HL-60 (cell line): ENCODE data around the gene CLCF1.
A peak's percentile ranks its signal among the peaks of the same experiment; 100 is the strongest.

Experiments used
- DNase-seq, 2 experiments: peaks; one replicate each; pipeline ENCODE4 v3.0.0-alpha.2; 2010 to 2020; ENCODE audit warnings: low read depth in 1 of 2, low spot score in 1 of 2
- H3K27ac ChIP-seq: fragments of 250-450 bp; sonication (Bioruptor Pico); replicated peaks from 2 replicates; pipeline ENCODE4 v1.5.1; 2020; ENCODE audit warnings: mild to moderate bottlenecking, moderate library complexity
- H3K27me3 ChIP-seq: fragments of 250-450 bp; sonication (Bioruptor Pico); 2 replicates; pipeline ENCODE4 v1.5.1; 2021; ENCODE audit warnings: mild to moderate bottlenecking, moderate library complexity; ENCODE audit not compliant: insufficient read depth, poor library complexity, severe bottlenecking
- H3K4me3 ChIP-seq: replicated peaks from 2 replicates; pipeline ENCODE4 v1.5.1; 2011; ENCODE audit warnings: mild to moderate bottlenecking, control low read depth, low read length; ENCODE audit not compliant: insufficient read depth
- GABPA ChIP-seq: IDR thresholded peaks from 2 replicates; pipeline ENCODE4 v1.6.1; 2012; ENCODE audit warnings: low read depth
- POLR2AphosphoS5 ChIP-seq: IDR thresholded peaks from 2 replicates; pipeline ENCODE4 v1.6.1; 2012; ENCODE audit warnings: low read depth
- SPI1 ChIP-seq: IDR thresholded peaks from 2 replicates; pipeline ENCODE4 v1.6.1; 2012; ENCODE audit warnings: low read depth, mild to moderate bottlenecking, borderline replicate concordance
- TF ChIP-seq, protein P1 (sequence below): IDR thresholded peaks from one replicate; pipeline ENCODE4 v1.5.1; 2011; ENCODE audit warnings: low read length, control low read depth, inconsistent platforms; ENCODE audit not compliant: insufficient read depth
- TF ChIP-seq, protein P2 (sequence below): IDR thresholded peaks from 2 replicates; pipeline ENCODE4 v1.6.1; 2012; ENCODE audit warnings: low read depth; ENCODE audit not compliant: insufficient replicate concordance

The CLCF1 gene

DNA sequence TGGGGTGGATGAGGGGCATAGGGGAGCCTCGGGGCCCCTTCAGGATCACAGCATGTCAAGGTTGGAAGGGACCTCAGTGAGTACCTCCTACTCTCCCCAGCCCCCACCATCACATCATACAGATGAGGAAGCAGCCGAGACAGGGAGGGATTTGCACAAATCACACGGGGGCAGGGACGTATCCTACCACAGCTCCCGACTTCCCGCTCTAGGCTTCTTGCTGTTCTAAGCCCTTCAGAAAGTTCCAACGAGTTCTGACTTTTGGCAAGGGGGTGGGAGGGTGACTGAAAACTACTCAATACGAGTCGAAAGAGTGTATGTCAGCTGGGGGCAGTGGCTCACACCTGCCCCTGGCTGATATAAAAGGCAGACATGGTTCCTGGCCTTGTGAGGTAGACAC, 13.7 kb upstream of the CLCF1 start:
- peak in 1 of 2 experiments; percentile 60 for DNase-seq
- Histone ChIP-seq H3K27me3 (no peaks in the 10 kb centered on the region), H3K27ac (no peak overlapping the region), H3K4me3 (no peak overlapping the region)
- TF ChIP-seq, protein P1, sequence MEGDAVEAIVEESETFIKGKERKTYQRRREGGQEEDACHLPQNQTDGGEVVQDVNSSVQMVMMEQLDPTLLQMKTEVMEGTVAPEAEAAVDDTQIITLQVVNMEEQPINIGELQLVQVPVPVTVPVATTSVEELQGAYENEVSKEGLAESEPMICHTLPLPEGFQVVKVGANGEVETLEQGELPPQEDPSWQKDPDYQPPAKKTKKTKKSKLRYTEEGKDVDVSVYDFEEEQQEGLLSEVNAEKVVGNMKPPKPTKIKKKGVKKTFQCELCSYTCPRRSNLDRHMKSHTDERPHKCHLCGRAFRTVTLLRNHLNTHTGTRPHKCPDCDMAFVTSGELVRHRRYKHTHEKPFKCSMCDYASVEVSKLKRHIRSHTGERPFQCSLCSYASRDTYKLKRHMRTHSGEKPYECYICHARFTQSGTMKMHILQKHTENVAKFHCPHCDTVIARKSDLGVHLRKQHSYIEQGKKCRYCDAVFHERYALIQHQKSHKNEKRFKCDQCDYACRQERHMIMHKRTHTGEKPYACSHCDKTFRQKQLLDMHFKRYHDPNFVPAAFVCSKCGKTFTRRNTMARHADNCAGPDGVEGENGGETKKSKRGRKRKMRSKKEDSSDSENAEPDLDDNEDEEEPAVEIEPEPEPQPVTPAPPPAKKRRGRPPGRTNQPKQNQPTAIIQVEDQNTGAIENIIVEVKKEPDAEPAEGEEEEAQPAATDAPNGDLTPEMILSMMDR, result no peak
- TF ChIP-seq, protein P2, sequence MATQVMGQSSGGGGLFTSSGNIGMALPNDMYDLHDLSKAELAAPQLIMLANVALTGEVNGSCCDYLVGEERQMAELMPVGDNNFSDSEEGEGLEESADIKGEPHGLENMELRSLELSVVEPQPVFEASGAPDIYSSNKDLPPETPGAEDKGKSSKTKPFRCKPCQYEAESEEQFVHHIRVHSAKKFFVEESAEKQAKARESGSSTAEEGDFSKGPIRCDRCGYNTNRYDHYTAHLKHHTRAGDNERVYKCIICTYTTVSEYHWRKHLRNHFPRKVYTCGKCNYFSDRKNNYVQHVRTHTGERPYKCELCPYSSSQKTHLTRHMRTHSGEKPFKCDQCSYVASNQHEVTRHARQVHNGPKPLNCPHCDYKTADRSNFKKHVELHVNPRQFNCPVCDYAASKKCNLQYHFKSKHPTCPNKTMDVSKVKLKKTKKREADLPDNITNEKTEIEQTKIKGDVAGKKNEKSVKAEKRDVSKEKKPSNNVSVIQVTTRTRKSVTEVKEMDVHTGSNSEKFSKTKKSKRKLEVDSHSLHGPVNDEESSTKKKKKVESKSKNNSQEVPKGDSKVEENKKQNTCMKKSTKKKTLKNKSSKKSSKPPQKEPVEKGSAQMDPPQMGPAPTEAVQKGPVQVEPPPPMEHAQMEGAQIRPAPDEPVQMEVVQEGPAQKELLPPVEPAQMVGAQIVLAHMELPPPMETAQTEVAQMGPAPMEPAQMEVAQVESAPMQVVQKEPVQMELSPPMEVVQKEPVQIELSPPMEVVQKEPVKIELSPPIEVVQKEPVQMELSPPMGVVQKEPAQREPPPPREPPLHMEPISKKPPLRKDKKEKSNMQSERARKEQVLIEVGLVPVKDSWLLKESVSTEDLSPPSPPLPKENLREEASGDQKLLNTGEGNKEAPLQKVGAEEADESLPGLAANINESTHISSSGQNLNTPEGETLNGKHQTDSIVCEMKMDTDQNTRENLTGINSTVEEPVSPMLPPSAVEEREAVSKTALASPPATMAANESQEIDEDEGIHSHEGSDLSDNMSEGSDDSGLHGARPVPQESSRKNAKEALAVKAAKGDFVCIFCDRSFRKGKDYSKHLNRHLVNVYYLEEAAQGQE, result no peak
- TF ChIP-seq GABPA (no peak), SPI1 (no peak), POLR2AphosphoS5 (no peak)

- H3K27me3 ChIP-seq, result no peaks in the 10 kb centered on the region
- no peak overlapping the region for H3K27ac ChIP-seq
- H3K4me3 ChIP-seq, result no peak overlapping the region
- DNase-seq, result no peak
- TF ChIP-seq SPI1 (no peak), POLR2AphosphoS5 (no peak), GABPA (no peak)
Measured at GRCh38 chr11:67384851-67385366, 11.5 kb upstream of the CLCF1 start.

- H3K4me3 ChIP-seq, result no peak overlapping the region
- DNase-seq, result peak in 1 of 2 experiments; percentile 89
- peak overlapping the region; percentile 38; the same call in 1 of the 2 replicates for H3K27ac ChIP-seq
- no peaks in the 10 kb centered on the region for H3K27me3 ChIP-seq
- TF ChIP-seq GABPA, result no peak
- TF ChIP-seq, protein P1, result peak; percentile 99
Measured at GRCh38 chr11:67382276-67383136, 9.1 kb upstream of the CLCF1 start.

- peak in 1 of 2 experiments; percentile 60 for DNase-seq
- H3K4me3 ChIP-seq, result no peak overlapping the region
- no peaks in the 10 kb centered on the region for H3K27me3 ChIP-seq
- peak overlapping the region; percentile 84 for H3K27ac ChIP-seq
- TF ChIP-seq POLR2AphosphoS5, result peak; percentile 77
- peak; percentile 38; the same call in 1 of the 2 replicates for TF ChIP-seq GABPA
- TF ChIP-seq, protein P1, result no peak
- TF ChIP-seq SPI1, result no peak
- TF ChIP-seq, protein P2, result peak; percentile 50
Measured at GRCh38 chr11:67381244-67381972, 8.0 kb upstream of the CLCF1 start.
